CD4-positive, alpha-beta T cell treated with Interleukin-15 for 1 hour (primary cell): ENCODE results near the gene CTSS.
A peak's percentile ranks its signal among the peaks of the same experiment; 100 is the strongest.
"Not testable (repeated sequence)": the region's sequence is repeated elsewhere in the genome, so short reads cannot be mapped to it uniquely, and the experiment has no call there.

Experiments
- DNase-seq: peaks from one replicate; pipeline ENCODE4 v3.0.0-alpha.2; 2020

CTSS gene

GRCh38 chr1:150765296-150765976, at the start of gene CTSS:
TSS of gene CTSS (minus strand) at chr1:150765778. CDS start at chr1:150764763, 1,015 bp downstream.
- DNase-seq = peak; percentile 23

- DNase-seq = peak; percentile 47
These were observed 47.6 kb upstream of the CTSS start for GRCh38 chr1:150813028-150813707.

- DNase-seq = no peak
These were observed 45.5 kb upstream of the CTSS start for GRCh38 chr1:150810958-150811659.

GRCh38 chr1:150809651-150810050, 44.1 kb upstream of the CTSS start:
- DNase-seq = no peak

GRCh38 chr1:150808846-150809245, 43.3 kb upstream of the CTSS start:
- no peak for DNase-seq

GRCh38 chr1:150808121-150808520, 42.5 kb upstream of the CTSS start, which contains the start of gene CTSK:
TSS of gene CTSK (minus strand) at chr1:150808260. CDS start at chr1:150806805, 1,455 bp downstream.
- DNase-seq = no peak

GRCh38 chr1:150807249-150808023, 41.9 kb upstream of the CTSS start:
- no peak for DNase-seq

- no peak for DNase-seq
These were observed 40.3 kb upstream of the CTSS start for GRCh38 chr1:150805899-150806298.

GRCh38 chr1:150804671-150805070, 39.1 kb upstream of the CTSS start:
- DNase-seq = no peak

GRCh38 chr1:150799089-150799488, 33.5 kb upstream of the CTSS start:
- DNase-seq = no peak

GRCh38 chr1:150798525-150798924, 32.9 kb upstream of the CTSS start:
- DNase-seq = no peak

GRCh38 chr1:150796374-150796773, 30.8 kb upstream of the CTSS start:
- no peak for DNase-seq

GRCh38 chr1:150793778-150794177, 28.2 kb upstream of the CTSS start:
- not testable (repeated sequence) for DNase-seq

GRCh38 chr1:150793221-150793620, 27.6 kb upstream of the CTSS start:
- DNase-seq = no peak

- DNase-seq = no peak
These were observed 26.0 kb upstream of the CTSS start for GRCh38 chr1:150791585-150791984.

GRCh38 chr1:150789396-150789795, 23.8 kb upstream of the CTSS start:
- peak; percentile 54 for DNase-seq

- no peak for DNase-seq
These were observed 23.4 kb upstream of the CTSS start for GRCh38 chr1:150788946-150789345.

GRCh38 chr1:150787455-150787854, 21.9 kb upstream of the CTSS start:
- no peak for DNase-seq

- no peak for DNase-seq
These were observed 14.9 kb upstream of the CTSS start for GRCh38 chr1:150780510-150780909.

- no peak for DNase-seq
These were observed 12.8 kb upstream of the CTSS start for GRCh38 chr1:150778409-150778808.

- no peak for DNase-seq
These were observed 12.0 kb upstream of the CTSS start for GRCh38 chr1:150777544-150777943.

- DNase-seq = not testable (repeated sequence)
These were observed 10.4 kb upstream of the CTSS start for GRCh38 chr1:150775931-150776505.

- DNase-seq = no peak
These were observed 9.7 kb upstream of the CTSS start for GRCh38 chr1:150775276-150775675.
